Measurements from ENCODE around the gene CDH13. TPM values are rescaled to one million over a fixed set of nuclear protein-coding genes. Genes with fewer than 3 reads are reported as not detected.
"Not testable (repeated sequence)": the region's sequence is repeated elsewhere in the genome, so short reads cannot be mapped to it uniquely, and the experiment has no call there.

Gene CDH13
- total RNA-seq, 2 experiments from 2014 or later = not detected

DNA sequence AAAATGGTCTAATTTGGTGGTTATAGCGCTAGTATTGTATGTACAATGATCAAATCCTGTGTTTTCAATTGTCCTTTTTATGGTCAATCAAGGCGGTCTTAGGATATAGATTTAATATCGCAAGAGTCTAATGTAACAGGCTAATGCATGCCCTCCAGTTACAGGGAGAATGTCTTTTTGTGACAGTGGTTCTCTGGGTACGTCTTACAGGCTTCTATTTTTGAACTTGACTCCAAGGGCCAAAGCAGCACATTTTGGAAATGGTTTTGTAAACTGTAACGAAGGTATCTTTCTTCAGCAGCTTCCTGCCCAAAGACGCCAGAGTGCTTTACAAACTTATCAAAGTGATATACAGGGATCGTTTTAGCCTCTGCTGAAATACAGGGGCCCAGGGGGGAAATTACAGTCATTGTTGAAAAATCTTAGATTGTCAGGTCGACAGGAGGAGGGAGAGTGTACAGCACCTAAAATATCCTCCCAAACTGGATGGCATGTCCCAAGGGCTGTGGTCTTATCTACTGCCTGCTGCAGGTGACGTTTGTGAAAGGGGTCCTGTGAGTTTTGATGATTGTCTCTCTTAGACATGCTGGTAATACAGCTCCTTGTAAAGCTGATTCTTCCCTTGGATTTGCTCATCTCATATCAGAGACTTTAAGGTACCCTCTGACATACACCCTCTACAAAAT is 288.5 kb downstream of the CDH13 start:
- ATAC-seq (no peak), DNase-seq (no peak)
- CTCF ChIA-PET = no interaction called here
- no peaks in the 10 kb centered on the region for H3K4me1 Mint-ChIP-seq
- H3K27me3 Mint-ChIP-seq = peaks cover 10% of the 10 kb centered on the region
- no peak overlapping the region for H3K27ac Mint-ChIP-seq
- H3K4me3 Mint-ChIP-seq = no peak overlapping the region
- peaks cover 3% of the 10 kb centered on the region for H3K9me3 Mint-ChIP-seq (ENCODE audit: low read depth)
- no peaks in the 10 kb centered on the region for H3K36me3 Mint-ChIP-seq

DNA sequence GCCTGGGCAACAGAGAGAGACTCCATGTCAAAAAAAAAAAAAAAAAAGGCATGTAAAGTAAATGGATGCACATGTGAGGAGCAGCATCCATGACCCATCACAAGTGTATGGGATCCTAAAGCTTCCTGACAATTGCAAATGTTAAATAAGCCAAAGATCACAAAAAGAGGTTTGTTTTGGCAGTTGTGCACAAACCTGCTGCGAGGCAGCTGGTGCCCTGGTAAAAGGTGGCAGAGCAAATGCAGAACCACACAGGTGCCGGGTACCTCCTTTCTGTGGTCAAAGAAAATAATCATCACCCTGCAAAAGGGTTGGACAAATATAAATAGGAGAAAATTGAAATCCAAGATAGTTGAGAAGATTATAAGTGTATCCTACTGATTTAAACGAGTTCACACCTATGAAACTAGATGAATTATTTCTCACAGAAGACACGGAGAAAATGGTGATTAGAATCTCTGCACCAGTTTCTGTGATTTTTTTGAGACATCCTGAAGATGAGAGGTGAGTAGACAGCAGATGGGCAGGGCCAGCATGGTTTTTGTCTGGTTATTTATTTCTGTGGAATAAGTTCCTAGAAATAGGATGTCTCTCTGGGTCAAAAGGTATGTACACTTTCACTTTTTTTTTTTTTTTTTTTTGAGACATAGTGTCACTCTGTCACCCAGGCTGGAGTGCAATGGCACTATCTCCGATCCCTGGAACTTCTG is 291.3 kb downstream of the CDH13 start:
- ATAC-seq (no peak), DNase-seq (no peak)
- peaks cover 12% of the 10 kb centered on the region for H3K27me3 Mint-ChIP-seq
- no peaks in the 10 kb centered on the region for H3K36me3 Mint-ChIP-seq
- H3K27ac Mint-ChIP-seq = no peak overlapping the region
- no peaks in the 10 kb centered on the region for H3K4me1 Mint-ChIP-seq
- no peak overlapping the region for H3K4me3 Mint-ChIP-seq
- CTCF ChIA-PET = no interaction called here
- H3K9me3 Mint-ChIP-seq (ENCODE audit: low read depth) = no peaks in the 10 kb centered on the region

- peaks cover 24% of the 10 kb centered on the region for H3K4me1 Mint-ChIP-seq
- no peak overlapping the region for H3K4me3 Mint-ChIP-seq
- H3K36me3 Mint-ChIP-seq = no peaks in the 10 kb centered on the region
- peak overlapping the region; percentile 60 for H3K27ac Mint-ChIP-seq
- peak; percentile 47 for ATAC-seq
- CTCF ChIA-PET = no interaction called here
- H3K9me3 Mint-ChIP-seq (ENCODE audit: low read depth) = no peaks in the 10 kb centered on the region
- peak; percentile 64 for DNase-seq
- peaks cover 5% of the 10 kb centered on the region for H3K27me3 Mint-ChIP-seq
These were observed 297.5 kb downstream of the CDH13 start for GRCh38 chr16:82924075-82924854.

GRCh38 chr16:82926500-82926899 is 299.7 kb downstream of the CDH13 start:
- H3K4me1 Mint-ChIP-seq = peaks cover 24% of the 10 kb centered on the region
- ATAC-seq = no peak
- H3K9me3 Mint-ChIP-seq (ENCODE audit: low read depth) = no peaks in the 10 kb centered on the region
- no peak overlapping the region for H3K4me3 Mint-ChIP-seq
- no peaks in the 10 kb centered on the region for H3K36me3 Mint-ChIP-seq
- CTCF ChIA-PET = interaction anchor here (1.2 kb wide), 1 partner anchor 29 kb away, joined by 3 read pairs; no protein-coding TSS in a partner anchor
- no peak overlapping the region for H3K27ac Mint-ChIP-seq
- DNase-seq = no peak
- peaks cover 5% of the 10 kb centered on the region for H3K27me3 Mint-ChIP-seq

DNA sequence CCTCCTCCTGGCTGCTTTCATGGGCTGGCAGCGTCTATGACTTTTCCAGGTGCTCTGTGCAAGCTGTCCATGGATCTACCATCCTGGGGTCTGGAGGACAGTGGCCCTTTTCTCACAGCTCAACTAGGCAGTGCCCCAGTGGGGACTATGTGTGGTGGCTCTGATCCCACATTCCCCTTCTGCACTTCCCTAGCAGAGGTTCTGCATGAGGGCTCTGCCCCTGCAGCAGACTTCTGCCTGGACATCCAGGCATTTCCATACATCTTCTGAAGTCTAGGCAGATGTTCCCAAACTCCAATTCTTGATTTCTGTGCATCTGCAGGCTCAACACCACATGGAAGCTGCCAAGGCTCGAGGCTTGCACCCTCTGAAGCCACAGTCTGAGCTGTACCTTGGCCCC is 307.2 kb downstream of the CDH13 start:
- H3K27me3 Mint-ChIP-seq, H3K4me1 Mint-ChIP-seq, ATAC-seq, CTCF ChIA-PET, H3K4me3 Mint-ChIP-seq, DNase-seq, H3K27ac Mint-ChIP-seq, H3K36me3 Mint-ChIP-seq: not testable (repeated sequence)
- H3K9me3 Mint-ChIP-seq (ENCODE audit: low read depth) = peaks cover 13% of the 10 kb centered on the region

DNA sequence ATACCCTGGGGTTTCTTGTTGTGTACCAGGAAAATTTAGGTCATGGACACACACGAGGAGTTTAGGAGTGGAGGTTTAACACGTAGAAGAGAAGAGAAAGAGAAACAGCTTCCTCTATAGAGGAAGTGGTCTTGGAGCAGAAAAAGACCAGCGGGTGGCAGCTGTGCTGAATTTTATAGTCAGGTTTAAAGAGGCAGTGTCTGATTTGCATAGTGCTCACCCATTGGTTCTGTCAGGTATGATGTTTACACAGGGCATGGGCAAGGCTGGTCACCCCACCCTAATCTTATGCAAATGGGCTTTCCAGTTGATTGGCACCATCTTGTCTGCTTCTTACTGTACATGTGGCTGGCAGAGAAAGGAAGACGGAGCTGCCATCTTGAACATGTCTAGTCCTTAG is 309.0 kb downstream of the CDH13 start:
- Mint-ChIP-seq H3K36me3 (peaks cover 4% of the 10 kb centered on the region), H3K9me3 (ENCODE audit: low read depth) (peaks cover 15% of the 10 kb centered on the region), H3K27me3 (peaks cover 5% of the 10 kb centered on the region), H3K27ac (peak overlapping the region; percentile 35), H3K4me1 (peaks cover 4% of the 10 kb centered on the region), H3K4me3 (no peak overlapping the region)
- CTCF ChIA-PET = no interaction called here
- no peak for DNase-seq
- ATAC-seq = peak; percentile 23

- DNase-seq (no peak), ATAC-seq (no peak)
- CTCF ChIA-PET = no interaction called here
- H3K4me3 Mint-ChIP-seq = no peak overlapping the region
- H3K27ac Mint-ChIP-seq = no peak overlapping the region
- H3K4me1 Mint-ChIP-seq = peaks cover 4% of the 10 kb centered on the region
- peaks cover 9% of the 10 kb centered on the region for H3K27me3 Mint-ChIP-seq
- H3K36me3 Mint-ChIP-seq = peaks cover 4% of the 10 kb centered on the region
- H3K9me3 Mint-ChIP-seq (ENCODE audit: low read depth) = peaks cover 18% of the 10 kb centered on the region
These were observed 310.3 kb downstream of the CDH13 start for GRCh38 chr16:82936941-82937551.

DNA sequence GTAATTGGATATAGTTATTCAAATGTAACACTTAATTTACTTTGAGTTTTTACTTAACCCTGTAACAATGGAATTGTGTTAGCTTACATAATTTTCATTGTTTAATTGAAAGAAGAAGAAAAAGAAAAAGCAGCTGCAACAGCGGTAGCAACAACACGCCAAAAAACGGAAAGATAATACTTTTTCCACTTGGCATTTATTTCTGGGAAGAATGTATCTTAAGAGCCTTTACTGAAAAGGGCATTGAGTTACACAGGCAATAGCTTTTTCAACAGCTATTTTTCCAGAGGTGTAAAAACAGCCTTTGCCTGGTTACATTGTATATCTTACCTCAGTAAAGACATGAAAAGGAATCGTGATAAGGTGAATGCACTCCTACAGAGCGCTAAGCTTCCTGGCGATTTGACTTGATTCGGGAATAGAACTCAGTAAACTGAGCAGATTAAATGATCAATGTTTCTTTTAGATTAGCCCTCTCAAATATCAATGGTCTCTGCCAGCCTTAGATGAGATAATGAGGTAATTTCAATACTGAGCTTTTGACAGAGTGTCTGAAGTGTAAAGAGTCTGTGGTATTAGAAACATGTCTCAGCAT is 311.3 kb downstream of the CDH13 start:
- CTCF ChIA-PET = no interaction called here
- H3K36me3 Mint-ChIP-seq = peaks cover 3% of the 10 kb centered on the region
- ATAC-seq = no peak

GRCh38 chr16:82943371-82943770 is 316.6 kb downstream of the CDH13 start:
- peaks cover 16% of the 10 kb centered on the region for H3K4me1 Mint-ChIP-seq
- no peaks in the 10 kb centered on the region for H3K36me3 Mint-ChIP-seq
- ATAC-seq (no peak), DNase-seq (no peak)
- CTCF ChIA-PET = no interaction called here
- H3K27ac Mint-ChIP-seq = no peak overlapping the region
- no peak overlapping the region for H3K4me3 Mint-ChIP-seq
- peaks cover 8% of the 10 kb centered on the region for H3K27me3 Mint-ChIP-seq
- H3K9me3 Mint-ChIP-seq (ENCODE audit: low read depth) = peaks cover 9% of the 10 kb centered on the region

More for the DNA sequence above, 311.3 kb downstream of the CDH13 start:
- no peak overlapping the region for H3K4me3 Mint-ChIP-seq
- H3K27ac Mint-ChIP-seq = no peak overlapping the region
- H3K27me3 Mint-ChIP-seq = peaks cover 9% of the 10 kb centered on the region
- DNase-seq = no peak
- H3K4me1 Mint-ChIP-seq = peaks cover 4% of the 10 kb centered on the region
- peaks cover 12% of the 10 kb centered on the region for H3K9me3 Mint-ChIP-seq (ENCODE audit: low read depth)

GRCh38 chr16:82945420-82946101 is 318.8 kb downstream of the CDH13 start:
- H3K9me3 Mint-ChIP-seq (ENCODE audit: low read depth) = peaks cover 13% of the 10 kb centered on the region
- H3K4me1 Mint-ChIP-seq = peaks cover 18% of the 10 kb centered on the region
- DNase-seq (peak; percentile 52), ATAC-seq (peak; percentile 55)
- no peaks in the 10 kb centered on the region for H3K36me3 Mint-ChIP-seq
- H3K4me3 Mint-ChIP-seq = no peak overlapping the region
- CTCF ChIA-PET = no interaction called here
- peaks cover 3% of the 10 kb centered on the region for H3K27me3 Mint-ChIP-seq
- H3K27ac Mint-ChIP-seq = peak overlapping the region; percentile 25

- Mint-ChIP-seq H3K27me3 (no peaks in the 10 kb centered on the region), H3K36me3 (no peaks in the 10 kb centered on the region)
These were observed 320.9 kb downstream of the CDH13 start for GRCh38 chr16:82947698-82948097.

DNA sequence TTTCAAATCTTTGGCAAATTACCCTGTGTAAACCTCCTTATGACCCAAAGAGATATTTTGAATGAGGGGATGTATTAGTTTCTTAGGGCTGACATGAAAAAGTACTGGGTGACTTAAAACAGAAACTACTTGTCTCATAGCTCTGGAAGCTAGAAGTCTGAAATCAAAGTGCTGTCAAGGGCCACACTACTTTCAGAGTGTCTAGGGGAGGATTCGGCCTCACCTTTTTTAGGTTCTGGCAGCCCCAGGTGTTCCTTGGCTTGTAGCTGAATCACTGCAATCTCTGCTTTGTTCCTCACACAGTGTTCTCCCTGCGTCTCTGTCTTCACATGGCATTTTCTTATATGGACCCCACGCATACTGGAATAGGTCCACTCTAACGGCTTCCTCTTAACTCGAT is 322.2 kb downstream of the CDH13 start:
- Mint-ChIP-seq H3K27ac (no peak overlapping the region), H3K27me3 (no peaks in the 10 kb centered on the region), H3K4me1 (peaks cover 18% of the 10 kb centered on the region), H3K4me3 (no peak overlapping the region), H3K36me3 (no peaks in the 10 kb centered on the region), H3K9me3 (ENCODE audit: low read depth) (peaks cover 11% of the 10 kb centered on the region)
- CTCF ChIA-PET = no interaction called here
- DNase-seq (no peak), ATAC-seq (no peak)

More at GRCh38 chr16:82947698-82948097, 320.9 kb downstream of the CDH13 start:
- Mint-ChIP-seq H3K27ac (no peak overlapping the region), H3K4me1 (peaks cover 18% of the 10 kb centered on the region), H3K9me3 (ENCODE audit: low read depth) (peaks cover 11% of the 10 kb centered on the region), H3K4me3 (no peak overlapping the region)
- DNase-seq (no peak), ATAC-seq (no peak)
- CTCF ChIA-PET = no interaction called here

- CTCF ChIA-PET = no interaction called here
- H3K36me3 Mint-ChIP-seq = no peaks in the 10 kb centered on the region
- DNase-seq (no peak), ATAC-seq (no peak)
- H3K4me1 Mint-ChIP-seq = peaks cover 9% of the 10 kb centered on the region
- H3K27me3 Mint-ChIP-seq = peaks cover 3% of the 10 kb centered on the region
- H3K27ac Mint-ChIP-seq = no peak overlapping the region
- no peak overlapping the region for H3K4me3 Mint-ChIP-seq
- H3K9me3 Mint-ChIP-seq (ENCODE audit: low read depth) = peaks cover 6% of the 10 kb centered on the region
These were observed 326.7 kb downstream of the CDH13 start for GRCh38 chr16:82953517-82953916.

Data from activated CD8-positive, alpha-beta memory T cell treated with anti-CD3 and anti-CD28 coated beads, Interleukin-2, amount 10 ng/mL, durations not matched to agents 7 days and 5 days (primary cell).